Gastrocnemius medialis (tissue), 4 donors: ENCODE measurements around the gene TSPYL2. TPM values are rescaled to one million over a fixed set of nuclear protein-coding genes. Genes with fewer than 3 reads are reported as not detected.
A peak's percentile ranks its signal among the peaks of the same experiment; 100 is the strongest.

ENCODE experiments used
- ATAC-seq, 2 donors: fragments of 150-250 bp; one replicate each; pipeline ENCODE4 v1.9.1; 2016
- DNase-seq, 2 donors: peaks; one replicate each; pipeline ENCODE4 v3.0.0-alpha.2; 2019
- H3K27ac ChIP-seq, 4 donors: fragments of 200-600 bp; sonication (generic); 1 replicate in 1 of 4; 2 replicates in 3 of 4; pipeline ENCODE4 v1.5.1; 2016 to 2018; ENCODE audit warnings: mild to moderate bottlenecking in 2 of 4, moderate library complexity in 1 of 4
- H3K27me3 ChIP-seq, 3 donors: fragments of 200-600 bp; sonication (generic) in 2 of 3; 1 replicate in 1 of 3; 2 replicates in 2 of 3; pipeline versions ENCODE4 v1.5.1 to v1.6.0; 2016 to 2019; ENCODE audit warnings: mild to moderate bottlenecking in 1 of 3, moderate library complexity in 1 of 3
- H3K36me3 ChIP-seq, 2 donors: fragments of 200-600 bp; sonication (generic) in 1 of 2; one replicate each; pipeline ENCODE4 v1.5.1; 2017 to 2018
- H3K4me1 ChIP-seq, 2 donors: fragments of 200-600 bp; sonication (generic) in 1 of 2; one replicate each; pipeline ENCODE4 v1.5.1; 2016 to 2017; ENCODE audit warnings: mild to moderate bottlenecking in 2 of 2
- H3K4me3 ChIP-seq, 4 donors: fragments of 200-600 bp; sonication (generic) in 3 of 4; 1 replicate in 1 of 4; 2 replicates in 3 of 4; pipeline ENCODE4 v1.5.1; 2016 to 2019; ENCODE audit warnings: mild to moderate bottlenecking in 2 of 4
- H3K9me3 ChIP-seq, 3 donors: fragments of 200-600 bp; sonication (generic) in 2 of 3; 1 replicate in 1 of 3; 2 replicates in 2 of 3; pipeline ENCODE4 v1.5.1; 2016 to 2019
- POLR2A ChIP-seq, 2 donors: fragments of 450-650 bp; IDR thresholded peaks; one replicate each; pipeline ENCODE4 v1.6.1; 2017; ENCODE audit warnings: antibody characterized with exemption in 2 of 2, mild to moderate bottlenecking in 2 of 2, moderate library complexity in 2 of 2
- in situ Hi-C, 4 donors: fragments of 200-750 bp; cut with MboI; loops; one replicate each; pipeline versions ENCODE4 v1.15.0 to v1.8.0; 2017; ENCODE audit warnings: low sequenced_read_pairs in 4 of 4
- intact Hi-C: fragments of 100-400 bp; cut with DNase I; formaldehyde crosslinking; loops from one replicate; pipeline ENCODE4 v1.15.1; 2023; ENCODE audit warnings: low total_unique reads
- total RNA-seq, 4 donors: library from RNA; depleted of rRNA; stranded (reverse); fragments of >200 nt; gene quantifications; one replicate each; pipeline versions ENCODE4 v1.1.0 to v1.2.3, GENCODE V29; 2016
- TF ChIP-seq, protein P1 (sequence below), 5 experiments: fragments of 450-650 bp in 3 of 5; fragments of 200-600 bp in 2 of 5; sonication (generic) in 2 of 5; IDR thresholded peaks in 4 of 5; conservative IDR thresholded peaks in 1 of 5; 1 replicate in 4 of 5; 2 replicates in 1 of 5; pipeline ENCODE4 v1.5.1; 2016 to 2019; ENCODE audit warnings: antibody characterized with exemption in 5 of 5, mild to moderate bottlenecking in 3 of 5, moderate library complexity in 3 of 5

Gene TSPYL2
- 100 to 1,000 TPM in 1 of 4 donors, 10 to 100 TPM in 3; 46.7 to 161 (median 78.6) TPM for total RNA-seq

DNA sequence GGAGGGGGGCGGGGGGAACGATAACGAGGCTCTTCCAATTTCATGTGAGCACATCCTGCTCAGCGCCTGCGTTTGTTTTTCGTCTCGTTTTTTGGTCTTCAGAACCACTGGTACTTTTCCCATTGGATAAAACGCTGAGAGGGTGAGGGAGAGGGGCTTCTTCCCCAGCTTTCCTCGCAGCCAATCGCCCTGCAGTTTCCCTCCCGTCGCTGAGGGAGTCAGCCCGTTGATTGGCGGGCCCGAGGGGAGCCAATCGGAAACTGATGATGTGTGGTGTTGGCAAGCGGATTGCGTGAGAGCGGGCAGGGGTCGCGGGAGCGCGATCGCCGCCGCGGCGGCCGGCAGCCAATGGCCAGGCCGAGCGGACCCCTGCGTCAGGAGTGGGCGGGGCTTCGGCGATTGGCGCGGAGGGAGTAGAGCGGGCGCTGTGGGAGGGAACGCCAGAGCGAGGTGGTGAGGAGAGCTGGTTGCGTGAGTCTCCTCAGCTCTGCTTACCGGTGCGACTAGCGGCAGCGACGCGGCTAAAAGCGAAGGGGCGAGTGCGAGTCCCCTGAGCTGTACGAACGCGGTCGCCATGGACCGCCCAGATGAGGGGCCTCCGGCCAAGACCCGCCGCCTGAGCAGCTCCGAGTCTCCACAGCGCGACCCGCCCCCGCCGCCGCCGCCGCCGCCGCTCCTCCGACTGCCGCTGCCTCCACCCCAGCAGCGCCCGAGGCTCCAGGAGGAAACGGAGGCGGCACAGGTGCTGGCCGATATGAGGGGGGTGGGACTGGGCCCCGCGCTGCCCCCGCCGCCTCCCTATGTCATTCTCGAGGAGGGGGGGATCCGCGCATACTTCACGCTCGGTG, at the start of gene TSPYL2:
Gene TSPYL2, plus strand, starts transcription at position 443 of the 848 bp plus-strand sequence. Its CDS starts 132 bp downstream, at position 575.
- peak; percentile 94 to 95 for DNase-seq
- no peaks in the 10 kb centered on the region for H3K36me3 ChIP-seq
- intact Hi-C loops: loop anchor here (5.0 kb wide), 1 partner anchor 80 kb away; no protein-coding TSS in a partner anchor
- H3K27ac ChIP-seq: peak within 1 kb of the TSS; percentile 83 to 91 (median 89)
- peak within 1 kb of the TSS; percentile 72 to 84 (median 75) for H3K4me3 ChIP-seq
- no peaks in the 10 kb centered on the region for H3K27me3 ChIP-seq
- H3K4me1 ChIP-seq: peaks cover 0 to 8% of the 10 kb centered on the region in 2 donors
- TF ChIP-seq POLR2A (IDR thresholded peaks at IDR 0.05): peak; percentile 94 to 98
- TF ChIP-seq, protein P1, sequence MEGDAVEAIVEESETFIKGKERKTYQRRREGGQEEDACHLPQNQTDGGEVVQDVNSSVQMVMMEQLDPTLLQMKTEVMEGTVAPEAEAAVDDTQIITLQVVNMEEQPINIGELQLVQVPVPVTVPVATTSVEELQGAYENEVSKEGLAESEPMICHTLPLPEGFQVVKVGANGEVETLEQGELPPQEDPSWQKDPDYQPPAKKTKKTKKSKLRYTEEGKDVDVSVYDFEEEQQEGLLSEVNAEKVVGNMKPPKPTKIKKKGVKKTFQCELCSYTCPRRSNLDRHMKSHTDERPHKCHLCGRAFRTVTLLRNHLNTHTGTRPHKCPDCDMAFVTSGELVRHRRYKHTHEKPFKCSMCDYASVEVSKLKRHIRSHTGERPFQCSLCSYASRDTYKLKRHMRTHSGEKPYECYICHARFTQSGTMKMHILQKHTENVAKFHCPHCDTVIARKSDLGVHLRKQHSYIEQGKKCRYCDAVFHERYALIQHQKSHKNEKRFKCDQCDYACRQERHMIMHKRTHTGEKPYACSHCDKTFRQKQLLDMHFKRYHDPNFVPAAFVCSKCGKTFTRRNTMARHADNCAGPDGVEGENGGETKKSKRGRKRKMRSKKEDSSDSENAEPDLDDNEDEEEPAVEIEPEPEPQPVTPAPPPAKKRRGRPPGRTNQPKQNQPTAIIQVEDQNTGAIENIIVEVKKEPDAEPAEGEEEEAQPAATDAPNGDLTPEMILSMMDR (IDR thresholded peaks at IDR 0.05 in 4 of 5, conservative IDR thresholded peaks at IDR 0.05 in 1 of 5): peak in 1 of 5 experiments; percentile 7
- in situ Hi-C loops: loop anchor here in 1 of 4 donors (25.0 kb wide), 1 partner anchor 130 kb away; no protein-coding TSS in a partner anchor
- peak; percentile 93 for ATAC-seq
- H3K9me3 ChIP-seq: no peaks in the 10 kb centered on the region

DNA sequence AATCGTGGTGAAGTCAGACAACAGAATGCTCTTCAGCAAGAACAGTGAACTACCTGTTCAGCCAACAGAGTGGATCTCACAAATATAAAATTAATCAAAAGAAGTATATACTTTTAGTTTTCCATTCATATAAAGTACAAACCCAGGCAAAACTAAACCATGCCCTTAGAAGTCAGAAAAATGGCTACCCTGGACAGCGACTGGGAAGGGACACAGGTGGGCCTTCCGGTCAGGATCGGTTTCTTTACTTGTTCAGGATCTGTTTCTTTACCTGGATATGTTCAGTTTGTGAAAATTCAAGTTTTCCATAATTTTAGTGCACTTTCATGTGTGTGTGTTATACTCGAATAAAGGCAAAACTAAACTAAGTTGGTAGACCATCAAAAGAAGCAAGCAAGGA, 46.0 kb upstream of the TSPYL2 start:
- Histone ChIP-seq H3K27ac (no peak overlapping the region), H3K27me3 (peaks cover 0 to 11% (median 3%) of the 10 kb centered on the region in 3 donors), H3K36me3 (no peaks in the 10 kb centered on the region), H3K4me3 (no peak overlapping the region), H3K9me3 (no peaks in the 10 kb centered on the region), H3K4me1 (no peaks in the 10 kb centered on the region)
- intact Hi-C loops (no loop called here), in situ Hi-C loops (no loop called here)
- TF ChIP-seq POLR2A (IDR thresholded peaks at IDR 0.05): no peak
- TF ChIP-seq, protein P1 (IDR thresholded peaks at IDR 0.05 in 4 of 5, conservative IDR thresholded peaks at IDR 0.05 in 1 of 5): no peak
- DNase-seq (no peak), ATAC-seq (no peak)

DNA sequence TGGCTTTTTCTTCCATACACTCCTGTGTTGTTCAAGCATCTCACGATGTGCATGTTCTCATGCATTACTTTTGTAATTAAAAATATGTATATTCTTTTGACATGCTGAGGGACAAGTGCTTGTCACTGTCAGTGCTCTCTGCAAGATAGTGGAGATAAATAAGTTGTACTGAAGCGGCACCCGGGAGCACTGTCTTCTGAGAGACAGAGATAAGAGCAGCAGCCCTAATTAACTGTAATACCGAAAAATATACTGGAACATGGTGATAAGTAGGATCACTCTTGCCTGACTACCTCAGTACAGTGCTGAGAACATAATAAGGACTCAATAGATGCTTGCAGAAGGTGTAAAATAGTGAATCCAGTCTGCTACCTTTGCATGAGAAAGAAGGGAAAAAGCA, 42.9 kb upstream of the TSPYL2 start:
- intact Hi-C loops: no loop called here
- in situ Hi-C loops: no loop called here

DNA sequence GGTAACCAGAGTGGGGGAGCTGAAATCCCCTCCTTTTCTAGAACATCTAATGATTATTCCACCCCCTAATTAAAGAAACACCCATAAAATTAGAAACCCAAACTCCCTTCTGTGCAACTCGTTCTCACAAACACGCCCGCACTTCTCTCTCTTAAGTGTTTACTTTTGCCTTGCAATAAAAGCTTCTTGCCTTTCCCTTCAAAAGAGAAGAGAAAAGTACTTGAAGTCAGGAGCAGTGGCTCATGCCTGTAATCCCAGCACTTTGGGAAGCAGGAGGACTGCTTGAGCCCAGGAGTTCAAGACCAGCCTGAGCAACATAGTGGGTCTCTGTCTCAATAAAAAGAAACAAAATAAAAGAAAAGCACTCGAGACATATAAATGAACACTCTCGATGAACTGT, 37.2 kb upstream of the TSPYL2 start:
- ATAC-seq: no peak
- no peaks in the 10 kb centered on the region for H3K4me1 ChIP-seq
- TF ChIP-seq POLR2A (IDR thresholded peaks at IDR 0.05): no peak
- TF ChIP-seq, protein P1 (IDR thresholded peaks at IDR 0.05 in 4 of 5, conservative IDR thresholded peaks at IDR 0.05 in 1 of 5): no peak
- H3K4me3 ChIP-seq: no peak overlapping the region
- DNase-seq: no peak
- H3K27me3 ChIP-seq: peaks cover 0 to 14% (median 7%) of the 10 kb centered on the region in 3 donors
- no peaks in the 10 kb centered on the region for H3K36me3 ChIP-seq
- no peak overlapping the region for H3K27ac ChIP-seq
- in situ Hi-C loops (no loop called here), intact Hi-C loops (no loop called here)
- H3K9me3 ChIP-seq: no peaks in the 10 kb centered on the region

More for the DNA sequence above, 42.9 kb upstream of the TSPYL2 start:
- TF ChIP-seq POLR2A (IDR thresholded peaks at IDR 0.05): no peak
- TF ChIP-seq, protein P1 (IDR thresholded peaks at IDR 0.05 in 4 of 5, conservative IDR thresholded peaks at IDR 0.05 in 1 of 5): no peak
- DNase-seq (no peak), ATAC-seq (no peak)
- Histone ChIP-seq H3K36me3 (no peaks in the 10 kb centered on the region), H3K27ac (no peak overlapping the region), H3K9me3 (no peaks in the 10 kb centered on the region), H3K4me1 (no peaks in the 10 kb centered on the region), H3K4me3 (no peak overlapping the region), H3K27me3 (peaks cover 0 to 11% (median 0%) of the 10 kb centered on the region in 3 donors)
